A549 (cell line): Measurements from ENCODE around the gene DENND2D.

ENCODE experiments used
- CBX2 ChIP-seq: fragments of 200-600 bp; sonication (generic); IDR thresholded peaks from 2 replicates; pipeline ENCODE4 v1.6.1; 2016; ENCODE audit warnings: low read depth, mild to moderate bottlenecking, borderline replicate concordance
- CTCF ChIP-seq: fragments of >200 bp; sonication (Bioruptor Twin); formaldehyde crosslinking; IDR thresholded peaks from 3 replicates; pipeline ENCODE4 v1.5.1; 2016
- EP300 ChIP-seq, 2 experiments: fragments of >200 bp; sonication (Bioruptor Twin); formaldehyde crosslinking; IDR thresholded peaks; 2 replicates in 1 of 2; 3 replicates in 1 of 2; pipeline ENCODE4 v1.6.1; 2016 to 2017
- RARB ChIP-seq: fragments of 250-450 bp; sonication (Bioruptor Pico); IDR thresholded peaks from 2 replicates; pipeline ENCODE4 v1.8.0; 2021; ENCODE audit warnings: mild to moderate bottlenecking, moderate library complexity
- RCOR1 ChIP-seq: fragments of 150-350 bp; IDR thresholded peaks from 2 replicates; pipeline ENCODE4 v1.6.1; 2014; ENCODE audit warnings: antibody characterized with exemption, low read length, low read depth
- RFX5 ChIP-seq: fragments of 450-650 bp; IDR thresholded peaks from 2 replicates; pipeline ENCODE4 v1.7.1; 2014; ENCODE audit warnings: antibody characterized with exemption, mild to moderate bottlenecking, moderate library complexity

DNA sequence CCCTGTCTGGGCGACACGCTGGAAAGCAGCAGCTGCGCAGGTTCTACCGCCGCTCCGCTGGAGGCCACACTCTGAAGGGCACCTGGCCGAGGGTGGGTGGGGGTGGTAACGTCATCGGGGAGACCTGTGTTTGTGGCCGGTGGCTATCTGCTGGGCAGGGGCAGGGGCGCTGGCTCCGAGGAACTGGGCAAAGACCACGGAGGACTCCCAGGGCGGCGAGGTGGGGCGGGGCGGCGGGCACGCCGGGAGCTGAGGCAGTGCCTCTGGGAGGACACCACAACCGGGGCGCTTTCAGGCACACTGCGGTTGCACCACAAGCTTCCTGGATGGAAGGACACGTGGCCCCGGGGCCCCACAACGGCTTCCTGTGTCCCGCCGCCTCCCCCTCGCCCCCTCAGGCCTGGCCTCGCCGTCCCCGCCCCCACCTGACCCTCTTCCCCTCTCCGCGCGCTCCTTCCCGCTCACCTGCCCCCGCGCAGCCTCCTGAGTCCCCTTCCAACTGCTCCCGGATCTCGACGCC lies 3.3 kb upstream of the DENND2D start:
- no peak for TF ChIP-seq CTCF
- no peak for TF ChIP-seq RCOR1
- TF ChIP-seq CBX2 = no peak
- no peak for TF ChIP-seq RARB (CRISPR knock-in tag)
- no peak for TF ChIP-seq EP300 (IDR thresholded peaks at IDR 0.05)
- TF ChIP-seq RFX5 = no peak
